ENCODE measurements around the gene PSMD1.

Gene PSMD1

DNA sequence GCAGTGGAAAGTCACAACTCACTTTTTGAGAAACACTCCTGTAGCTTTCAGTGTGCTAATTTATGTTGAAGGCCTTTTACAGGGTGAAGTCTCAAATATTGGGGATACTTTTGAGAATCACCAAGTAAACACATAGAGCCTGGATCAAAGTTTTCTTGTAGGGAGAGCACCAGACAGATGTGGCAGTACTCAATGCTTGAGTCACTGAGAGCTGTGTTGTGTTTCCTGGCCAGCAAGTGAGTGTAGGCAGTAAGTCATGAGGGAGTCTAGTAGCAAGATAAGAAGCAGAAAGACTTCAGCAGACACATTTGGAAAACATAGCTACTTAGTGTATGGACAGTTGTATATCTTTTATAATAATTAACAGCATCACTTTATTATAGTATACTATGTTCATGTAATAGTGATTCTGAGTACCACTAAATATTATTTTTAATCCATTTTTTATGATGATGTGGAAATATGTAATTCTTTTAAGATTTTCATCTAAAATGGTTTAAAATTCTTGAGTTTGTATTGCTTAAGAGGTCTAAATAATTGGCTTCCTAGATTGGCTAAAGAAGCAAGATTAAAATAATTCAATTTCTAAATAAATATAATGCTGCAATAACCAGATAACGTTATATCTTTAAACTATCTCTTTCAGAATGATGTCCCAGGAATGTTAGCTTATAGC is 12.8 kb downstream of the PSMD1 start:
- Histone ChIP-seq H3K9me2 (replicated peaks; ENCODE audit: insufficient read depth, low read length) (no peaks in the 10 kb centered on the region), H3K4me3 (ENCODE audit: insufficient read depth, low read length, poor library complexity, severe bottlenecking) (no peak overlapping the region), H3K27ac (ENCODE audit: low read depth, low read length) (no peak overlapping the region), H3K79me2 (ENCODE audit: insufficient read depth, low read length) (no peaks in the 10 kb centered on the region), H3K9ac (ENCODE audit: low read length) (no peak overlapping the region), H3K27me3 (ENCODE audit: low read length) (no peaks in the 10 kb centered on the region), H3F3A (ENCODE audit: insufficient read depth) (peaks cover 3% of the 10 kb centered on the region; the same call in 1 of the 2 replicates), H2AFZ (ENCODE audit: low read depth, low read length, severe bottlenecking) (no peak overlapping the region), H3K36me3 (ENCODE audit: low read length) (peaks cover 75% of the 10 kb centered on the region), H3K9me3 (ENCODE audit: insufficient read depth, low read length) (no peaks in the 10 kb centered on the region), H4K20me1 (ENCODE audit: low read depth, low read length) (no peaks in the 10 kb centered on the region; the same call in 1 of the 2 replicates), H3K4me2 (ENCODE audit: low read depth, low read length, poor library complexity, severe bottlenecking) (no peak overlapping the region)
- TF ChIP-seq EZH2phosphoT487 (conservative IDR thresholded peaks at IDR 0.05; ENCODE audit: low read length) = no peak
- TF ChIP-seq, protein P1, sequence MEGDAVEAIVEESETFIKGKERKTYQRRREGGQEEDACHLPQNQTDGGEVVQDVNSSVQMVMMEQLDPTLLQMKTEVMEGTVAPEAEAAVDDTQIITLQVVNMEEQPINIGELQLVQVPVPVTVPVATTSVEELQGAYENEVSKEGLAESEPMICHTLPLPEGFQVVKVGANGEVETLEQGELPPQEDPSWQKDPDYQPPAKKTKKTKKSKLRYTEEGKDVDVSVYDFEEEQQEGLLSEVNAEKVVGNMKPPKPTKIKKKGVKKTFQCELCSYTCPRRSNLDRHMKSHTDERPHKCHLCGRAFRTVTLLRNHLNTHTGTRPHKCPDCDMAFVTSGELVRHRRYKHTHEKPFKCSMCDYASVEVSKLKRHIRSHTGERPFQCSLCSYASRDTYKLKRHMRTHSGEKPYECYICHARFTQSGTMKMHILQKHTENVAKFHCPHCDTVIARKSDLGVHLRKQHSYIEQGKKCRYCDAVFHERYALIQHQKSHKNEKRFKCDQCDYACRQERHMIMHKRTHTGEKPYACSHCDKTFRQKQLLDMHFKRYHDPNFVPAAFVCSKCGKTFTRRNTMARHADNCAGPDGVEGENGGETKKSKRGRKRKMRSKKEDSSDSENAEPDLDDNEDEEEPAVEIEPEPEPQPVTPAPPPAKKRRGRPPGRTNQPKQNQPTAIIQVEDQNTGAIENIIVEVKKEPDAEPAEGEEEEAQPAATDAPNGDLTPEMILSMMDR (IDR thresholded peaks at IDR 0.05; ENCODE audit: insufficient read depth, low read length, poor library complexity, severe bottlenecking) = no peak

DNA sequence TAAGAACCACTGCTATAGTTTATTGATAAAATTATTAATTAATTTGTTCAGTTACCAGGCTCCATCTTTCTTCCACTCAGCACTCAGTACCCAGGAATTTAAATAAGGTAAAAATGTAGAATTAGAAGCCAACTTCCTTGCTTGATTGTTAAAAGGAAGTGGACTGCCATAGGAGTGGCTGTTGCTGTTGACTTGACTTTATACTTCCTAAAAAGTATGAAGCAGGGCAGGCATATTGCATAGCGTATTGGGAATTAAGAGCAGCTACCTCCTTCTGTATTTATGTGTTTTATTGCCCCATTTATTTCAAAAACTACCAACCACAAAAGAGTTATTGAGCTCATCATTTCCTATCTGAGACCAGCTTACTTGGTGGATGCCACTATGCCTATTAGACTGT is 27.9 kb downstream of the PSMD1 start:
- Histone ChIP-seq H3K9me2 (replicated peaks; ENCODE audit: insufficient read depth, low read length) (no peaks in the 10 kb centered on the region), H3K4me3 (ENCODE audit: insufficient read depth, low read length, poor library complexity, severe bottlenecking) (no peak overlapping the region), H3F3A (ENCODE audit: insufficient read depth) (0 out of 2 replicates have a peak, but pooled peaks cover 2% of the 10 kb centered on the region), H3K9me3 (ENCODE audit: insufficient read depth, low read length) (no peaks in the 10 kb centered on the region), H4K20me1 (ENCODE audit: low read depth, low read length) (no peaks in the 10 kb centered on the region), H2AFZ (ENCODE audit: low read depth, low read length, severe bottlenecking) (no peak overlapping the region), H3K79me2 (ENCODE audit: insufficient read depth, low read length) (no peaks in the 10 kb centered on the region), H3K4me2 (ENCODE audit: low read depth, low read length, poor library complexity, severe bottlenecking) (no peak overlapping the region), H3K9ac (ENCODE audit: low read length) (no peak overlapping the region), H3K36me3 (ENCODE audit: low read length) (peaks cover 40% of the 10 kb centered on the region), H3K27ac (ENCODE audit: low read depth, low read length) (no peak overlapping the region), H3K27me3 (ENCODE audit: low read length) (no peaks in the 10 kb centered on the region)
- TF ChIP-seq, protein P1 (IDR thresholded peaks at IDR 0.05; ENCODE audit: insufficient read depth, low read length, poor library complexity, severe bottlenecking) = no peak
- TF ChIP-seq EZH2phosphoT487 (conservative IDR thresholded peaks at IDR 0.05; ENCODE audit: low read length) = no peak

DNA sequence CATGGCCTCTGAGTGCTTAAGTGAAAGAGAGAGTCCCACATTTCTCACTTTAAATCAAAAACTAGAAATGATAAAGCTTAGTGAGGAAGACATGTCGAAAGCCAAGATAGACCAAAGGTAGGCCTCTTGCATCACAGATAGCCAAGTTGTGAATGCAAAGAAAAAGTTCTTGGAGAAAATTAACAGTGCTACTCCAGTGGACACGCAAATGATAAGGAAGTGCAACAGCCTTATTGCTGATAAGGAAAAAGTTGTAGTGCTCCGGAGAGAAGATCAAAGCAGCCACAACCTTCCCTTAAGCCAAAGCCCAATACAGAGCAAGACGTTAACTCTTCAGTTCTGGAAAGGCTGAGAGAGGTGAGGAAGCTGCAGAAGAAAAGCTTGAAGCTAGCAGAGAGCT is 32.1 kb downstream of the PSMD1 start:
- no peaks in the 10 kb centered on the region for H3K9me2 ChIP-seq (replicated peaks; ENCODE audit: insufficient read depth, low read length)
- no peak overlapping the region for H3K4me3 ChIP-seq (ENCODE audit: insufficient read depth, low read length, poor library complexity, severe bottlenecking)
- no peak overlapping the region for H3K27ac ChIP-seq (ENCODE audit: low read depth, low read length)
- no peaks in the 10 kb centered on the region for H3K9me3 ChIP-seq (ENCODE audit: insufficient read depth, low read length)
- no peaks in the 10 kb centered on the region for H3K79me2 ChIP-seq (ENCODE audit: insufficient read depth, low read length)
- no peaks in the 10 kb centered on the region for H3F3A ChIP-seq (ENCODE audit: insufficient read depth)
- H4K20me1 ChIP-seq (ENCODE audit: low read depth, low read length) = no peaks in the 10 kb centered on the region
- no peaks in the 10 kb centered on the region for H3K27me3 ChIP-seq (ENCODE audit: low read length)
- peaks cover 17% of the 10 kb centered on the region; the same call in 1 of the 2 replicates for H3K36me3 ChIP-seq (ENCODE audit: low read length)
- H3K9ac ChIP-seq (ENCODE audit: low read length) = no peak overlapping the region
- no peak for TF ChIP-seq EZH2phosphoT487 (conservative IDR thresholded peaks at IDR 0.05; ENCODE audit: low read length)
- H3K4me2 ChIP-seq (ENCODE audit: low read depth, low read length, poor library complexity, severe bottlenecking) = no peak overlapping the region
- H2AFZ ChIP-seq (ENCODE audit: low read depth, low read length, severe bottlenecking) = no peak overlapping the region

DNA sequence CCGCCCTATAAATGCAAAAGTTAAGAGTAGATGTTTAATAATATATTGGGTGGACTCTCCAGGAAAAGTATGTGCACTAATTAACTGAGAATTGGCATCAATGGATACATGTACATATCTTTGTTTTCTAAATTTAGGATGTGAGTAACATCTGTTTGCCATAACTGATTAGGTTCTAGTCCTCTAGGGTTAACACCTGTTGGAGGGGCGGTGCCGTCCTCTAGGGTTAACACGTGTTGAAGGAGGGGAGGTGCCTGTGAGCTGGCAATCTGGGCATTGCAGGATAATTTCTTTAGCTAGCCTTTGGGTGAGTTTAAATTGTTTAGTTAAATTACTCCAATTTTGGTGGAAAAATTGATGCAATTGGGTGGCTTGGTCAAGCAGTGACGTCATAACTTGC is 37.3 kb downstream of the PSMD1 start:
- Histone ChIP-seq H3K9me3 (ENCODE audit: insufficient read depth, low read length) (peaks cover 6% of the 10 kb centered on the region; the same call in 1 of the 2 replicates), H3K9ac (ENCODE audit: low read length) (no peak overlapping the region), H3K79me2 (ENCODE audit: insufficient read depth, low read length) (no peaks in the 10 kb centered on the region; the same call in 1 of the 2 replicates), H4K20me1 (ENCODE audit: low read depth, low read length) (no peaks in the 10 kb centered on the region), H3K36me3 (ENCODE audit: low read length) (peaks cover 10% of the 10 kb centered on the region), H3K27ac (ENCODE audit: low read depth, low read length) (no peak overlapping the region), H3K9me2 (replicated peaks; ENCODE audit: insufficient read depth, low read length) (no peaks in the 10 kb centered on the region), H3K4me2 (ENCODE audit: low read depth, low read length, poor library complexity, severe bottlenecking) (no peak overlapping the region), H3K4me3 (ENCODE audit: insufficient read depth, low read length, poor library complexity, severe bottlenecking) (no peak overlapping the region), H3F3A (ENCODE audit: insufficient read depth) (no peaks in the 10 kb centered on the region), H3K27me3 (ENCODE audit: low read length) (no peaks in the 10 kb centered on the region), H2AFZ (ENCODE audit: low read depth, low read length, severe bottlenecking) (no peak overlapping the region)
- TF ChIP-seq, protein P1 (IDR thresholded peaks at IDR 0.05; ENCODE audit: insufficient read depth, low read length, poor library complexity, severe bottlenecking) = no peak
- no peak for TF ChIP-seq EZH2phosphoT487 (conservative IDR thresholded peaks at IDR 0.05; ENCODE audit: low read length)
